ENCODE measurements around the gene PHLDB2. TPM values are rescaled to one million over a fixed set of nuclear protein-coding genes. Genes with fewer than 3 reads are reported as not detected.

The PHLDB2 gene
- total RNA-seq, 1 experiment from 2014 or later = 13.2 TPM

GRCh38 chr3:111913163-111913763, 54.2 kb downstream of the PHLDB2 start:
- H3K4me2 ChIP-seq (ENCODE audit: insufficient read depth, insufficient read length, low read length) = no peak overlapping the region
- no peak overlapping the region for H2BK5ac ChIP-seq (ENCODE audit: insufficient read length, low read length)
- Mint-ChIP-seq H3K4me3 (no peak overlapping the region; a peak in 1 of 5 replicates), H3K36me3 (ENCODE audit: insufficient read depth in 1 of 3, low read depth in 3 of 3) (peaks cover 0 to 2% (median 0%) of the 10 kb centered on the region in 3 experiments; a peak in 2 of 7 replicates), H3K27ac (no peak overlapping the region), H3K9me3 (no peaks in the 10 kb centered on the region), H3K4me1 (peaks cover 36 to 48% of the 10 kb centered on the region in 2 experiments), H3K27me3 (ENCODE audit: low read depth) (peaks cover 16% of the 10 kb centered on the region)
- H3K23me2 ChIP-seq (ENCODE audit: insufficient read length, low read depth, low read length, poor library complexity, severe bottlenecking) = no peaks in the 10 kb centered on the region
- no peak overlapping the region for H3T11ph ChIP-seq (ENCODE audit: low read length)
- H2BK20ac ChIP-seq (ENCODE audit: low read depth, low read length, poor library complexity, severe bottlenecking) = no peak overlapping the region
- H2AK5ac ChIP-seq (ENCODE audit: insufficient read length, low read length) = no peak overlapping the region
- H3K79me2 ChIP-seq (ENCODE audit: insufficient read depth, low read length) = no peaks in the 10 kb centered on the region
- no peaks in the 10 kb centered on the region for H4K20me1 ChIP-seq (ENCODE audit: control insufficient read depth, insufficient read depth, insufficient read length)
- no peak overlapping the region for H2AFZ ChIP-seq (ENCODE audit: low read length)
- H3K18ac ChIP-seq (ENCODE audit: insufficient read length, low read depth, low read length) = no peak overlapping the region
- no peak overlapping the region for H2BK12ac ChIP-seq (ENCODE audit: insufficient read length, low read depth, low read length)
- peaks cover 3% of the 10 kb centered on the region; the same call in 1 of the 2 replicates for H3K27me3 ChIP-seq (ENCODE audit: insufficient read depth, low read length)
- DNase-seq = peak; percentile 36
- WGBS (ENCODE audit: extremely low coverage, insufficient read length, low lambda C conversion rate) = no CpG with 5 or more reads among the region's 8 CpGs
- H3K79me1 ChIP-seq (ENCODE audit: insufficient read depth, low read depth, low read length, poor library complexity, severe bottlenecking) = no peaks in the 10 kb centered on the region
- no peak overlapping the region for H4K8ac ChIP-seq (replicated peaks; ENCODE audit: insufficient read length, low read depth, low read length)
- no peak overlapping the region for H4K91ac ChIP-seq (ENCODE audit: insufficient read length, low read depth, low read length)
- H2BK120ac ChIP-seq (ENCODE audit: low read depth, low read length, poor library complexity, severe bottlenecking) = no peak overlapping the region
- no peak overlapping the region for H2BK15ac ChIP-seq (ENCODE audit: low read depth, low read length)
- H4K5ac ChIP-seq (ENCODE audit: insufficient read length, low read depth, low read length) = no peak overlapping the region
- H3K4me1 ChIP-seq (ENCODE audit: insufficient read depth, low read length) = peaks cover 12% of the 10 kb centered on the region
- no peak overlapping the region for H3K9ac ChIP-seq (ENCODE audit: extremely low read depth, insufficient read length, low read length)
- no peak overlapping the region for H3K14ac ChIP-seq (ENCODE audit: insufficient read depth, low read length)
- H3K9me3 ChIP-seq (ENCODE audit: control insufficient read depth, low read depth, low read length) = no peaks in the 10 kb centered on the region
- H3K27ac ChIP-seq (ENCODE audit: insufficient read length, low read depth, low read length) = no peak overlapping the region
- no peak overlapping the region for H3K56ac ChIP-seq (ENCODE audit: insufficient read length, low read depth, low read length)
- TF ChIP-seq, protein P1, sequence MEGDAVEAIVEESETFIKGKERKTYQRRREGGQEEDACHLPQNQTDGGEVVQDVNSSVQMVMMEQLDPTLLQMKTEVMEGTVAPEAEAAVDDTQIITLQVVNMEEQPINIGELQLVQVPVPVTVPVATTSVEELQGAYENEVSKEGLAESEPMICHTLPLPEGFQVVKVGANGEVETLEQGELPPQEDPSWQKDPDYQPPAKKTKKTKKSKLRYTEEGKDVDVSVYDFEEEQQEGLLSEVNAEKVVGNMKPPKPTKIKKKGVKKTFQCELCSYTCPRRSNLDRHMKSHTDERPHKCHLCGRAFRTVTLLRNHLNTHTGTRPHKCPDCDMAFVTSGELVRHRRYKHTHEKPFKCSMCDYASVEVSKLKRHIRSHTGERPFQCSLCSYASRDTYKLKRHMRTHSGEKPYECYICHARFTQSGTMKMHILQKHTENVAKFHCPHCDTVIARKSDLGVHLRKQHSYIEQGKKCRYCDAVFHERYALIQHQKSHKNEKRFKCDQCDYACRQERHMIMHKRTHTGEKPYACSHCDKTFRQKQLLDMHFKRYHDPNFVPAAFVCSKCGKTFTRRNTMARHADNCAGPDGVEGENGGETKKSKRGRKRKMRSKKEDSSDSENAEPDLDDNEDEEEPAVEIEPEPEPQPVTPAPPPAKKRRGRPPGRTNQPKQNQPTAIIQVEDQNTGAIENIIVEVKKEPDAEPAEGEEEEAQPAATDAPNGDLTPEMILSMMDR (conservative IDR thresholded peaks at IDR 0.05) = no peak
- no peak overlapping the region for H3K4ac ChIP-seq (ENCODE audit: low read depth, low read length)
- no peak overlapping the region for H3K23ac ChIP-seq (ENCODE audit: insufficient read length, low read depth, low read length)

All from H9 (cell line).